HG03469 (cell line): Measurements from ENCODE around the gene APLN.

Experiments used
- ATAC-seq: cut with Tn5 transposase; IDR thresholded peaks from one replicate; pipeline ENCODE4 v1.9.1; 2021; ENCODE audit warnings: mild to moderate bottlenecking, moderate library complexity, moderate number of reproducible peaks; ENCODE audit not compliant: unreplicated experiment

Gene APLN

GRCh38 chrX:129663171-129663570 lies 8.4 kb upstream of the APLN start:
- ATAC-seq: no peak

DNA sequence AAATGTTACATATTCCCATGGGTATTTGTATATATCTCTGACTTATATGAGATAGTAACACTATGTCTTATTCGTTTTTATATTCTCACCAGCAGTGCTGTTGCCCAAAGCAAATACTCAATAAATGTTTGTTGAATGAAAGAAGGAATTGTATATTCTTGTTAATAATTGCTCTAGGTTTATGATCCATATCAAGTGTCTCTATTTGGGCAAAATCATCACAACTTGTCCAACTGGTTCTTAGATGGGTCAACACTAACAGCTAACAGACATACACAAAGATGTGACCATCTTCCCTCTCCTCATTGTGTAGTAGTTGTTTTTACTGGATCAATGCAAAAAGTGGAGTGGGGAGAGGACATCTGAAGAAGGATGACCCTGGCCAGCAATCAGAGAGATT lies 6.6 kb upstream of the APLN start:
- ATAC-seq: no peak

DNA sequence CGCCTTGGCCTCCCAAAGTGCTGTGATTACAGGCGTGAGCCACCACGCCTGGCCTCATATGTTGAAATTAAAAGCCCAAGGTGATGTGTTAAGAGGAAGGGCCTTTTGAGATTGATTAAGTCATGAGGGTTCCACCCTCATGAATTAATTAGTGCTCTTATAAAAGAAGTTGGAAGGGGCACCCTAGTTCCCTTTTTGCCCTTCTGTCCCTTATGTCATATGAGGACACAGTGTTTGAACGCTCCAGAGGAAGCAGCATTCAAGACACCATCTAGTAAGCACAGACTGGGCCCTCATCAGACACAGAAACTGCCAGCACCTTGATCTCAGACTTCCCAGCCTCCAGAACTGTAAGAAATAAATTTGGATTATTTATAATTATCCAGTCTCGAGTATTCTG lies 5.1 kb upstream of the APLN start:
- no peak for ATAC-seq

DNA sequence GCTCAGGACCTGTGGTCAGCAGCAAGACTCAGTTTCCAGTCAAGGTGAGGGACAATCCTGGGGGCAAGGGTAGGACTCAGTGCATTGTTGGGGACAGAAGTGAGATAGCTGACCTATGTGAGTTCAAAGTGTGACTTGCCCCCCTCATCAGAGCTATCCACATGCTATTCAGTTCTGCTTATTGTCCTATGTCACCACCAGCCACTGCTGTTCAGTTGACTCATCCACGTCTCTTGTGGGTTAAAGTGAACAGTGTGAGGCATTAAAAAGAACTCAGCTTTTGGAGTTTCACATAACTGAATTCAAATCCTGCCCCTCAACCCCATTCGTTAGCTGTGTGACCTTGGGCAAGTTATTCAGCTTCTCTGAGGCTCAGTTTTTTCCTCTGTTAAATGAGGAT lies 4.4 kb upstream of the APLN start:
- no peak for ATAC-seq

GRCh38 chrX:129658429-129658828 lies 3.7 kb upstream of the APLN start:
- no peak for ATAC-seq

DNA sequence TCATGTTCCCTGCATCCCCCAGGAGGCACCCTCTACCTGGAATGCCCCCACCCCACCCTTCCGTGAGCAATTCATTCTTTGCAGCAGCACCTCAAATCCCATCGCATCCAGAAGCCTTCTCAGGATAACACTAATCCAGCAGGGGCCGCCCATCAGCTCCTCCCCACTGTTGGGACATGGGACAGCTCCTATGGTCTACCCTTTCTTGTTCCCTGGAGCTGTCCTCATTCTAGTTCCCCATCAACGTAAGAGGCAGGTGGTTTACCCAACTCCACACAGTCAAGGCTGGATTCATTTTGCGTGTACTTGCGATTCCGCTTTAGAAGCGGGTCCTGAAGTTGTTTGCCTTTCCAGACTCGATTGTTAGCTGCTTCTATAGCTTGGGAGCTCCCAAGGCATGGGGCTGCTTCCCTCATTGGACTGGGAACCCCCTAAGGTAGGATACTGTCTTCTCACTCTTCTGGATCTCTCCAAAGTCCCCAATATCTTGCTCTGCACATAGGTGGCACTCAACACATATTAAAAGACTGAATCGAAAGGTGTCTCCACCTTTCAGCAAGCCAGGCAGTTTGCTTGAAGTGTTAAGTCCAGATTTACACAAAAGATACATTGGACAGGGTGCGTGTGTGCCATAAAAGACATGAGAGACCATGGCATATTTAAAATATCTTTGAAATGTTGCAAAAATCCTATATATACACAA lies 942 bp upstream of the APLN start:
- no peak for ATAC-seq

DNA sequence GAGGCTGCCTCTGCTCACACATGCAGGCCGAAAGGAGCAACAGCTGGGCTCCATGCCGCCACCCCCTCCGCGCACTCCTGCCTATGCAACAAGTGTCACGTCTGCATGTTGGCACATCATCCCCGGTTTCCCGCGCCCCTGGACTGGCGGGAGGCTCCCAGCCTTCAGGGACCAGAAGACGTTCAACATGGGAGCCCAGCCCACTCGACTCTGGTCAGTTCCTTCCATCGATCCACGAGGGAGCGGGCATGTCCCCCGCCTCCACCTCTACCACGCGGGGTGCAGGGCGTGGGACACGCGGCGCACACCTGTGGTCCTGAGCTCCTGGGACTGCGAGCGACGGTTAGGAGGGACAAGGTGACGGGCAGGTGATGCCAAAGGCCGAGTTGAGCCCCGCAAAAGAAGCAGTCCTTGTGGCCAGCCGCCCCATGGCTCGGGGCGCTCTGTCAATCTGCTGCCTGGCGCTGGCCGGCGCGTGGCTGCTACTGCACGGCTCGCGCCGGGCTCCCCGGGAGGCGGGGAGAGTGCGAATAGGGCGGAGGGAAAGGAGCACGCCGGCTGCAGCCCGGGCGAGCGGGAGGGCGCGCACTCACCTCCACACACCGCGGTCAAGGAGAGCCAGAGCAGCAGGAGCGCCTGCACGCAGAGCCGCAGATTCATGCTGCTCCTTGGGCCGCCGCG lies 645 bp downstream of the APLN start:
- no peak for ATAC-seq

DNA sequence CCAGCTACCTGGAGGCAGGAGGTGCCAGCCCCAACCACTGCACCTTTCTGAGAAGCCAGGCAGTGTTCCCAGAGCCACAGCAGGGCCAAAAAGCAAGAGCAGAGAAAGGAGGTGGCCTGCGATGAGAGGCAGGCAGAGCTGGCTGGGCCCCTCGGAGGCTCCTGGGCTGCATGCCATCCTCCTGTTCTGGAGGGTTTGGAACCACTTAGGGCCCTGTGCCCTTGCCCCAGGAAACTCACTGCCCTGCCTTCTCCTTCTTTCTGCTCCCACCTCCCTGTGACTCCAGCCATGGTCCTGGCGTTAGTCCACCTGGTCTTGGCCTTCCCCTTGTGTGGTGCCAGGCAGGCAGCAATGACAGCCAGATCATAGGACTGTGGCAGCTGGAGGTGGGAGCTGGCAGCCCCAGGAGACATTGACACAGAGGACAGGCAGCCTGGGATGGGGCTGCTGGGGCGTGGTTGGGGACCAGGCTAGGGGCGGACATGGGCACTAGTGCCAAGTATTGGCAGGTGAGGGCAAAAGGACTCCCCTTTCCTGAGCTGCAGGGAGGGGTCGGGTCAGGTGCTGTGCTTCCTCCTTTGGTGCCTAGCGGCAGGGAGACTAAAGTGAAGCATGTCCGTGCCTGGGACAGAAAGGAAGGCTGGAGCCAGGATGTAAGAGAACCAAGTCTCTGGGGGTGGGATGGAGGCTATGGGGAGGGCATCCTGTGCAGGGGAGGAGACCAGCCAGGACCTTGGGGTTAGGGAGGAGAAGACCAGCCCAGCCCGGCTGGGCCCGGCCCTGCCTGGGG lies 1.4 kb downstream of the APLN start:
- ATAC-seq: no peak

DNA sequence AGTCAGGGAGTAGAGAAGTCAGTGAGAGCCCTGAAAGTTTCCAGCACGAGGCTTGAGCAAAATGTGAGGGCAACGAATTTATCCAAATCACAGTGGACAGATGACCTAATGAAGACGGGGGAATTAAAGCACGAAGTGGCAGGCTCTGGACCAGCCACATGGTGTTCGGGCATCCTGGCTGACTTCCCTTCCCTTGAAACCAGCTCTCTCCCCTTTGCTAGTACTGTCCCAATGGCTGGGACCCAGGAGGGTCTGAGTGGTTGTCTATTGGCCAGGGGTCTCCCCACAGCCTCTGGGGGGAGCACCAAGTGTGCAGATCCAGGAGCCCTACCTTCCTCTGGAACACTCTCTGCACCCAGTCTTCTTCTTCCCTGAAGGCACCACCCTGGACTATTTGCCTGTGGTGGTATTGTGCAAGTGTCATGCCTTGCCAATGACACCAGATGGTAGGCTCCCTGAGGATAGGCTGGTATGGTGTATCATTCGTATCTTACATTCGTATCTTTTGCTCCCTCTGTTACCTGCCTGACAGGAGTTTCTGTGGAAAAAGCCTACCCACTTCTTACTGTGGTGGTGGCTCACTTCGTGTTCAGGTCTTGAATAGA lies 2.1 kb downstream of the APLN start:
- ATAC-seq: no peak

- ATAC-seq: no peak
Measured at GRCh38 chrX:129651756-129652564, 2.8 kb downstream of the APLN start.

DNA sequence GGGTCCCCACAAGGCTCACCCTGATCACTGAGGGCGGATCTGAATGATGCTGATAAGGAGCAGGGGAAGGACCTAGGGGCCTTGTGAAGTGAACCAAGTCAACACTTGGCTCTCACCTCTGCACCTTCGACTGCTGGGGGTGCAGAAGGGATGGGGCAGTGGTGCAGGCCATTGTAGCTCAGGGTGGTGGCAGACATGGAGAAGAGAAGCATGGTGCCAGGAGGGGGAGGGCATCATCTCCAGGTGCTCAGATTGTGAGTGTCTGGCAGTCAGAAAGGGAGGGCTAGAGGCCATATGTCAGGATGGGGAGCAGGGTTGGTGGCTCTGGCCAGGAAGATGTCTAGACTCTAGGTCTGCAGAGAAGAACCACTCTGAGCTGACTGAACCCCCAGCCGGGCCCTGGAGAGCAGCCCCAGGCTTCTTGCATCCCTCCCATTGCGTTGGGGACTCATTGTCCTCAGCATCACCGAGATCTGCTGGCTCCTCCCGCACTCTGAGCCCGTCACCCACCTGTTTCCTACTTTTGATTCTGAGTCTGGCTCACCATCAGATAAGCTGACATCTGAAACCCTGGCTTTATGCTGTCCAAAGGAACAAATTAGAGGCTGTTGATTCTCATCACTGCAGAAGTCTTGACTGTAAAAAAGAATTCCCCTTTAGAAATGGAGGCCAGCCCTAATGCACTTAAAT lies 3.8 kb downstream of the APLN start:
- no peak for ATAC-seq

- no peak for ATAC-seq
Measured at GRCh38 chrX:129650183-129650689, 4.5 kb downstream of the APLN start.

DNA sequence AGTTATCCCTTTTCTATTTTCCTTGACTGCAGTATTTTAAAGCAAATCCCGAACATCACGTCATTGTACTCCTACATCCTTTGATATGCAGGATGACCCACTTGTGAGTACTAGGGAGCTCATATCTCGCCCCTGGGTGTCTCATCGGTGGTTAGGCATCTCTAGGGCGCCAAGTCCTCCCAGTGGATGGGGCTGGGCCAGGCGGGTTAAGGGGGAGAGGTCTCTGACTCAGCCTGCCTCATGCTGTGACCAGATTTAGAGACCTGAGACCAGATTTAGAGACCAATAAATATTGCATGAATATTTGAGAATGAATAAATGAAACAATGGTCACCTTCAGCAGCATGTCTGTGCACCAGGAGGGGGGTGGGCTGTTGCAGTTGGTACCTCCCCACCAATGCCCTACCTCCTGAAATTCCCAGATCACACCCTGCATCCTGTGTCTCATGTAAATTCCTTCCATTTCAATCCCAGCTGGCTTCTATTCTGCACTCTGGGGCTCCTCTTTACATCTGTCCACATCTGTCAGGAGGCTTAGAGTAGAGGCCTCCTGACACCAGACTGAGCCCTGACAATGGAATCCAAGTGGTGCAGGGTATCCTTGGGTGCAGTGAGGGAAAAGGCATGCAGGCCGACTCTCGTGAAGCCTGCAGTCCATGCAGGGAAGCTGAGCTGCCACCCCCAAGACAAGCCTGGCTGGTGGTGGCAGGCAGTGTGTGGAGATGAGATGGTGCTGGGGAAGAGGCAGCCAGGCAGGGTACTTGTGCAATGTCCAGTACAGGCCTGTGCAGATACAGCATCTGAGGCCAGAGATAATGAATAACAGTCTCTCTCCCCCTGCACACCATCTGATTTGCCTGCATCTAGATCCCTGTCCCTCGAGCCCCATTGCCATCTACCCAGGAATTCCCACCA lies 5.2 kb downstream of the APLN start:
- ATAC-seq: no peak

DNA sequence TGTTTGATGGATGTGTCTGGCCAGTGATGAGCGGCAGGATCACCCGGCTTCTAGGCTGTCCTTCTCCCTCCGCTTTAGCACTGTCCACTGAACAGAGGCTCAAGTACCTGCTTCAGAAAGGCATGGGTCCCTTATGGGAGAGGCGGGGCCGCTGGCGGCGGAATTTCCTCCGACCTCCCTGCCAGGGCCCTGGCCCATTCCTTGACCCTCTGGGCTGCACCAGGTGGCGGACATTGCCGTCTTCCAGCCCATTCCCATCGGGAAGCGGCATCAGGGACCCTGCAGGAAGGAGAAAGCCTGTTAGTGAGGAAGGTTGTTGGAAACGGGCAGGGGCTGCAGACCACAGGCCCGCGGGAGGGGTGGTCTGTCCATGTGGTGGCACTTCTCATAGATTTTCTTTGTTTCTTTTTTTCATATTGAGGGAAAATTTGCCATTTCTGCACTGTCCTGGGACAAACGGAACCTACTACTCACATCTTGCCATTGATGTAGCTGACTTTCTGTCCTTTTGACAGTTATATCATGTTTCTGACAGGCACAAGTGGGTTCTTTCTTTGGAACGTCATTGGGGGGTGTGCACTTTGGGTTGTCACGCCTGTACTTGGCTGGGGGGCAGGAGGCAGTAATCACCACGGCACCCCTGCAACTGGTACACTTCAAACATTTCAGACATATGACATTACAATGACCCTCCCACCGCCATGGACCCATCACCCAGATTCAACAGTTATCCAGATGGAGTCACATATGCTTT lies 6.1 kb downstream of the APLN start:
- no peak for ATAC-seq

- no peak for ATAC-seq
Measured at GRCh38 chrX:129647418-129648410, 7.0 kb downstream of the APLN start.

- ATAC-seq: no peak
Measured at GRCh38 chrX:129646566-129647417, 8.0 kb downstream of the APLN start.
